Transverse colon (tissue), 3 donors: ENCODE data around the gene PRKCA.

Source experiments
- CTCF ChIP-seq, 5 experiments: fragments of 200-600 bp in 3 of 5; fragments of 450-650 bp in 2 of 5; sonication (generic) in 3 of 5; IDR thresholded peaks; 1 replicate in 2 of 5; 2 replicates in 3 of 5; pipeline ENCODE4 v1.5.1; 2016 to 2017; ENCODE audit warnings: antibody characterized with exemption in 5 of 5, inconsistent platforms in 3 of 5, mild to moderate bottlenecking in 2 of 5, moderate library complexity in 1 of 5
- POLR2A ChIP-seq: fragments of 450-650 bp; IDR thresholded peaks from one replicate; pipeline ENCODE4 v1.6.1; 2016; ENCODE audit warnings: antibody characterized with exemption, mild to moderate bottlenecking, moderate library complexity

GRCh38 chr17:66519154-66519553 lies 216.7 kb downstream of the PRKCA start:
- TF ChIP-seq CTCF (IDR thresholded peaks at IDR 0.05) (no peak), POLR2A (no peak)
